Tibial artery (tissue), 4 donors: Measurements from ENCODE around the gene ELF5.

Experiments used
- DNase-seq, 2 donors: peaks; one replicate each; pipeline ENCODE4 v3.0.0-alpha.2; 2019
- H3K27ac ChIP-seq, 2 donors: fragments of 200-600 bp; sonication (generic) in 1 of 2; 1 replicate in 1 of 2; 2 replicates in 1 of 2; pipeline ENCODE4 v1.5.1; 2018 to 2019; ENCODE audit warnings: mild to moderate bottlenecking in 1 of 2
- H3K27me3 ChIP-seq, 2 donors: fragments of 200-600 bp; sonication (generic) in 1 of 2; one replicate each; pipeline versions ENCODE4 v1.5.1 to v1.6.0; 2016 to 2019
- H3K36me3 ChIP-seq, 3 donors: fragments of 200-600 bp; sonication (generic) in 2 of 3; one replicate each; pipeline ENCODE4 v1.5.1; 2016 to 2019; ENCODE audit warnings: mild to moderate bottlenecking in 2 of 3
- H3K4me1 ChIP-seq, 4 donors: fragments of 200-600 bp; sonication (generic) in 2 of 4; 1 replicate in 3 of 4; 2 replicates in 1 of 4; pipeline ENCODE4 v1.5.1; 2016 to 2019
- H3K4me3 ChIP-seq, 2 donors: fragments of 200-600 bp; sonication (generic) in 1 of 2; 1 replicate in 1 of 2; 2 replicates in 1 of 2; pipeline ENCODE4 v1.5.1; 2018 to 2019; ENCODE audit warnings: mild to moderate bottlenecking in 2 of 2
- H3K9me3 ChIP-seq, 3 donors: fragments of 200-600 bp; sonication (generic) in 1 of 3; one replicate each; pipeline ENCODE4 v1.5.1; 2016 to 2019
- intact Hi-C: fragments of 100-400 bp; cut with DNase I; formaldehyde crosslinking; loops from one replicate; pipeline ENCODE4 v1.15.0; 2023; ENCODE audit warnings: low total_unique reads
- TF ChIP-seq, protein P1 (sequence below), 2 experiments: fragments of 200-600 bp in 1 of 2; fragments of 450-650 bp in 1 of 2; IDR thresholded peaks; one replicate each; pipeline ENCODE4 v1.5.1; 2017 to 2019; ENCODE audit warnings: antibody characterized with exemption in 2 of 2, mild to moderate bottlenecking in 1 of 2, moderate library complexity in 1 of 2

ELF5 gene

DNA sequence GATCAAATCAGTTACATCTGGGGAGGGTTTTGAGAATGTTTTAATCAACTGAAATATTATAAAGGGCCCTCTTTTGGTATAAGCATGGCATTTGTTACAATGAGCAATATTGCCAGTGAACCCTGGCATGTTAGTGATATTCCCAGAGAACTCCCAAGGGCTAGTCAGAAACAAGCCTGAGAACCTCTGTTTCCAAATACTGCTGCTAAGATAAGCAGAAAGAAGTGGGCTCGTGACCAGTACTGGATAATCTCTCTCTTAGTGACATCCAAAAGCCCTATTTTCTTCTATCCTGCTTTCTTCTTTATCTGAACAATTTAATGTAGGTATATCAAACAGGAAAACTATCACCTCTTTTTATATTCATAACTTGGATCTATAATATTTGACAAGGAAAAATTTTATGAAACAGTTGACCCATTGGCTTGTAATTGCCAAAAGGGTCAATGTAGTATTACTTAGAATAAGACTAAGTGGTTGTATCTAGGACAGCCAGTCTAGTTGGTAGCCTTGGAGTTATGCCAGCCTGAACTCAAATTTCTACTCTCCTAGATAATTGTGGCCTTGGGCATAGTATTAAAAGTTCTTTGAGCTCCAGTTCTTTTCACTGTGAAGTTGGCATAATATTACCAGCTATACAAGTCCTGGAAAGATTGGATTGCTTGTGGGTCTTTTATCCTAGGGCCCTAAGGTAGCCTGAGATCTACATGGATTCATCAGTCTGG is 59.1 kb downstream of the ELF5 start:
- H3K4me1 ChIP-seq = no peaks in the 10 kb centered on the region
- H3K27me3 ChIP-seq = no peaks in the 10 kb centered on the region

DNA sequence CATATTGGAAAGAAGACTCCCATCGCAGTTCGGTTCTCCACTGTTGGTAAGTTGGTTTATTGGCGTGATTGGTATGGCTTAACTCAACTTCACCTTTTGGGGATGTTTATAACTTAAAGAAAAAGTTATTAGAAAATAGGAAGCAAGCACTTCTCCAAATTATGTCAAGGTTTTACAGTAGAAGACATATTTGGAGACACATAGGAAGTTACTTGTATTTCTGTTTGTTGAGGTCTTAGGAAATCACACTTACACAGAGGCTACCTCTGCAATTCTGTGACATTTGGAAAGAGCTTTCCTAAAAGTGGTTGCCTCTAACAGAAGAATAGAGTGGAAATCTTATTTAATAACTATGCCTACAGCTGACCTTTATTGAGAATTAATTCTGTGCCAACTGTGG is 62.5 kb downstream of the ELF5 start:
- H3K9me3 ChIP-seq = no peaks in the 10 kb centered on the region
- H3K36me3 ChIP-seq = peaks cover 46 to 71% (median 70%) of the 10 kb centered on the region in 3 donors
- no peak overlapping the region for H3K27ac ChIP-seq
- intact Hi-C loops = no loop called here
- TF ChIP-seq, protein P1, sequence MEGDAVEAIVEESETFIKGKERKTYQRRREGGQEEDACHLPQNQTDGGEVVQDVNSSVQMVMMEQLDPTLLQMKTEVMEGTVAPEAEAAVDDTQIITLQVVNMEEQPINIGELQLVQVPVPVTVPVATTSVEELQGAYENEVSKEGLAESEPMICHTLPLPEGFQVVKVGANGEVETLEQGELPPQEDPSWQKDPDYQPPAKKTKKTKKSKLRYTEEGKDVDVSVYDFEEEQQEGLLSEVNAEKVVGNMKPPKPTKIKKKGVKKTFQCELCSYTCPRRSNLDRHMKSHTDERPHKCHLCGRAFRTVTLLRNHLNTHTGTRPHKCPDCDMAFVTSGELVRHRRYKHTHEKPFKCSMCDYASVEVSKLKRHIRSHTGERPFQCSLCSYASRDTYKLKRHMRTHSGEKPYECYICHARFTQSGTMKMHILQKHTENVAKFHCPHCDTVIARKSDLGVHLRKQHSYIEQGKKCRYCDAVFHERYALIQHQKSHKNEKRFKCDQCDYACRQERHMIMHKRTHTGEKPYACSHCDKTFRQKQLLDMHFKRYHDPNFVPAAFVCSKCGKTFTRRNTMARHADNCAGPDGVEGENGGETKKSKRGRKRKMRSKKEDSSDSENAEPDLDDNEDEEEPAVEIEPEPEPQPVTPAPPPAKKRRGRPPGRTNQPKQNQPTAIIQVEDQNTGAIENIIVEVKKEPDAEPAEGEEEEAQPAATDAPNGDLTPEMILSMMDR (IDR thresholded peaks at IDR 0.05) = no peak
- H3K27me3 ChIP-seq = no peaks in the 10 kb centered on the region
- H3K4me3 ChIP-seq = no peak overlapping the region
- no peak for DNase-seq
- no peaks in the 10 kb centered on the region for H3K4me1 ChIP-seq

More for the DNA sequence above, 59.1 kb downstream of the ELF5 start:
- Histone ChIP-seq H3K36me3 (peaks cover 68 to 97% (median 97%) of the 10 kb centered on the region in 3 donors), H3K27ac (no peak overlapping the region), H3K9me3 (no peaks in the 10 kb centered on the region), H3K4me3 (no peak overlapping the region)
- intact Hi-C loops = no loop called here
- TF ChIP-seq, protein P1 (IDR thresholded peaks at IDR 0.05) = no peak
- DNase-seq = no peak

DNA sequence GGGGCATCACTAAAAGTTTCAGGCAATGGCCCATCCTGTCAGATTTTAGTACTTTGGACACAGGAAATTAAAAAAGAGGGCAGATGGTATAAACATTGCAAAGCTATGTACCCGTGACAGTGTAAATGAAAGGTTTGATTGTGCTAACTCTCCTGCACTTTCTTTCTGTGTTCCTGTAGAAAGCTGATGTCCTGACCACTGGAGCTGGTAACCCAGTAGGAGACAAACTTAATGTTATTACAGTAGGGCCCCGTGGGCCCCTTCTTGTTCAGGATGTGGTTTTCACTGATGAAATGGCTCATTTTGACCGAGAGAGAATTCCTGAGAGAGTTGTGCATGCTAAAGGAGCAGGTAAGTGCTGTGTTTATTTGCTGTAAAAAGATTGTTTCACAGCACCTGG is 64.6 kb downstream of the ELF5 start:
- H3K27ac ChIP-seq = no peak overlapping the region
- H3K9me3 ChIP-seq = no peaks in the 10 kb centered on the region
- H3K36me3 ChIP-seq = peaks cover 25 to 52% (median 51%) of the 10 kb centered on the region in 3 donors
- TF ChIP-seq, protein P1 (IDR thresholded peaks at IDR 0.05) = no peak
- H3K27me3 ChIP-seq = no peaks in the 10 kb centered on the region
- H3K4me3 ChIP-seq = no peak overlapping the region
- no peaks in the 10 kb centered on the region for H3K4me1 ChIP-seq
- no peak for DNase-seq
- intact Hi-C loops = loop anchor here (5.0 kb wide), 1 partner anchor 1023 kb away; no protein-coding TSS in a partner anchor

DNA sequence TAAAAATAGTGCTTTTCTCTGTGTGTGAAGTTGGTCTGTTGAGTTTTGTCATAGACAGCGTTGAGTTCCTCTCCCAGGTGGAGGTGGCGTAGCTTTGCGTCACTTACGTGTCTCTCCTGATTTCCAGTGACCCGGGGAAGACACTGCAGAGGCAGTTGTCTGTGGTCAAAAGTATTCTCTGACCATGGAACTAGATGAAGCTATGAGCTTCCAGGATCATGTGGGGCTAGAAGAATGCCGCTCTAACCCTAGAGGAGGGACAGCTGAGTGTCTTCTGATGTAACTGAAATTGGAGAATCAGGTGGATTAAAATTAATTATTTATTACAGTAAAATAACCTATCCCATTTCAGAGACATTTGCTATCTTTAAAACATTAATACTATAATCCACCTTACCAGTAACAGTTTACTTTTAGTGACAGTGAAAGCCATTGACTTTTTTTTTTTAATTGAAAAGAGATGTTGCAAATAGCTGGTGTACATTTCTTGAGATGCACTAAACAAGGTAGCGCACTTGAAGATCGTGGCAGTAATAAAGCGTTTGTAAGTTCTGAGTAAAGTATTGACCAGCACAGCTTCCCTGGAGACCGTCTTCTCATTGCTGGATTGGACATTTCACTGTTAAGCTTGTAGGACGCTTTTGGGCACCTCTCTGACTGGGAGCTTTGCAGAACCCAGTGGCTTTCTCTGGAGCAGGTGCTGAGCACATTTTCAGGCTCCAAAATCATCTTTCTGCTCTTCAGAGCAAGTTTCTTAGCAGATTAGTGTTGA is 65.2 kb downstream of the ELF5 start:
- Histone ChIP-seq H3K4me3 (no peak overlapping the region), H3K4me1 (no peaks in the 10 kb centered on the region), H3K9me3 (no peaks in the 10 kb centered on the region), H3K36me3 (peaks cover 19 to 46% (median 45%) of the 10 kb centered on the region in 3 donors), H3K27me3 (no peaks in the 10 kb centered on the region), H3K27ac (no peak overlapping the region)
- TF ChIP-seq, protein P1 (IDR thresholded peaks at IDR 0.05) = no peak
- intact Hi-C loops = loop anchor here (5.0 kb wide), 1 partner anchor 1024 kb away; no protein-coding TSS in a partner anchor
- no peak for DNase-seq

DNA sequence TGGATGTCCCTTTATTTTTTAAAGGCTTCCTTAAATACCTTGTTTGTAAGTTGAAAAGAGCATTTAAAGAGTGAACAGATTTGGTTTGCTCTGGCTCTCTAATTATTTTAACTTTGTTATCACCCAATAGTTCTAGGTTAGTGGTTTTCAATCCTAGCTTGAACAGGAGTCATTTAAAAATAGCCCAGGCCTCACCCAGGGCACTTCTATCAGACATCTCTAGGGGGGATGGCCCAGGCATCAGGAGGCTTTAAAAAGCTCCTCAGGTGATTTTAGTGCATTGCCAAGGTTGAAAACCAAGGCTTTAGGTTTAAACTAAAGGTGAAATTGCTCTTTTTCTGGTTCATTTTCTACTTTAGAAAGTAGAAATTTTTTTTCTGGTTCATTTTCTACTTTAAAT is 66.5 kb downstream of the ELF5 start:
- Histone ChIP-seq H3K4me3 (no peak overlapping the region), H3K36me3 (peaks cover 12 to 32% (median 31%) of the 10 kb centered on the region in 3 donors), H3K4me1 (no peaks in the 10 kb centered on the region), H3K9me3 (no peaks in the 10 kb centered on the region), H3K27ac (no peak overlapping the region), H3K27me3 (no peaks in the 10 kb centered on the region)
- intact Hi-C loops = loop anchor here (5.0 kb wide), 1 partner anchor 1025 kb away; no protein-coding TSS in a partner anchor
- DNase-seq = no peak
- TF ChIP-seq, protein P1 (IDR thresholded peaks at IDR 0.05) = no peak
